NCI-H1694 treated with DMSO at 0.1 percent for 48 hours (cell line): ENCODE results near the gene PSMB7.

ENCODE experiments used
- DNase-seq: peaks from one replicate; lab custom pipeline; 2025; lab: John Stamatoyannopoulos, UW

Gene PSMB7

DNA sequence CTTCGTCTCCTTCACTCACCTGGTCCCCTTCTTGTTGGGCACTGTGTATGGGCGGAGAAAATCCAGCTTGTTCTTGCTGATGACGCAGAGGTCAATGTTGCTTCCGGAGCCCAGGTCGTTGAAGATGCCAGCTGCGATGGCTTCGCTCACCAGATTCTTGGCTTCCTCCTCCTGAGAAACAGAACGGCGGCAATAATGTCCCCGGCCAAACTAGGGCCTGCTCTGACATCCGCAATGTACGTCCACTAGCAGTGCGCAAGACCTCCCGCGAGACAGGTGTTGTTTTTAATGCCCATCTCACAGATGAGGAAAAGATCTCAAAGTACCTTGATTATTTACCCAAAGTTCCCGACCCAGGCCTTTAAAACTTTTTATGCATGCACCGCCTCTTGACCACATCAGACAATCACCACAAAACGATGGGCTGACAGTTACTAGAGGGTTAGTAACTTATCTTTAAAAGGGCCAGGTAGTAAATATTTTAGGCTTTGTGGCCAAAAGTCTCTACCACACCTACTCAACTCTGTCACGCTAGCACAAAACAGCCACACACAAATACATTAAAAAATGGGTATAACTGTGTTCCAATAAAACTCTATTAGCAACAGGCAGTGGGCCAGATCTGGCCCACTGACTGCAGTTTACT is 58.4 kb downstream of the PSMB7 start:
- DNase-seq, result no peak

DNA sequence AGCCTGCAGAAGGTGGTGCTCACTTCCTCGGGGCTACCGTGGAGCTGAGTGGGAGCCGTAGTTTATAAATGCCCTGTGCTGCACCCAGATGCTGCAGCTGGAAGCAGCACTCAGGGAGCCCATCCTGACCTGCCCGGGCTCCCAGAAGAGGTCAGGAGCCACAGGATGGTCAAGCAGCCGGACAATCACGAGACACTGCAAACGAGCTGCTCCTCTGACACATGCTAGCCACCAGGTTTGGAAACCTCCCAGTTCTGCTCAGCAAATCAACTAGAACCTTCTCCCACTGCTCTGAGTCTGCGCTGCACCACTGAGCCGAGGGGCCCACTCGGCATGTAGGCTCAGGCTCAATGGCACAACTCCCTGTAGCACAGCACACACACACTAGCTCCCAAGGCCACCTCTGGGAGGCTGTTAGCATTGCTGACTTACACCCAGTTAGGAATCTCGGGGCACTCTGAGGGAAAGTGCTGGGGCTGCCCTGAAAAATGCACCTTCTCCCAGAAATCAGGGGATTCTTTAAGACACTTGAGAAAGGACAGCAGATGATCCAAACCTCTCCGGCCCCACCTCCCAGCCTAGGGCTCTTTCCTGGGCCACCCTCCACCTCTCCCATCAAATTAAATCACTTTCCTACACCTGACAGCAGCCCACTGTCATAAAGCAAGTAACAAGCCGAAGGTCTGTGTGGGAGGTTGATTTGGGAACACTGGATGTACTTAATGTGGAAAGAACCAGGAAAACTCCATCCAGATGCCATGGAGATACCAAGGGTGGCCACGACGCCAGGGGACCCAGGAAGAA is 59.1 kb downstream of the PSMB7 start:
- DNase-seq, result no peak

DNA sequence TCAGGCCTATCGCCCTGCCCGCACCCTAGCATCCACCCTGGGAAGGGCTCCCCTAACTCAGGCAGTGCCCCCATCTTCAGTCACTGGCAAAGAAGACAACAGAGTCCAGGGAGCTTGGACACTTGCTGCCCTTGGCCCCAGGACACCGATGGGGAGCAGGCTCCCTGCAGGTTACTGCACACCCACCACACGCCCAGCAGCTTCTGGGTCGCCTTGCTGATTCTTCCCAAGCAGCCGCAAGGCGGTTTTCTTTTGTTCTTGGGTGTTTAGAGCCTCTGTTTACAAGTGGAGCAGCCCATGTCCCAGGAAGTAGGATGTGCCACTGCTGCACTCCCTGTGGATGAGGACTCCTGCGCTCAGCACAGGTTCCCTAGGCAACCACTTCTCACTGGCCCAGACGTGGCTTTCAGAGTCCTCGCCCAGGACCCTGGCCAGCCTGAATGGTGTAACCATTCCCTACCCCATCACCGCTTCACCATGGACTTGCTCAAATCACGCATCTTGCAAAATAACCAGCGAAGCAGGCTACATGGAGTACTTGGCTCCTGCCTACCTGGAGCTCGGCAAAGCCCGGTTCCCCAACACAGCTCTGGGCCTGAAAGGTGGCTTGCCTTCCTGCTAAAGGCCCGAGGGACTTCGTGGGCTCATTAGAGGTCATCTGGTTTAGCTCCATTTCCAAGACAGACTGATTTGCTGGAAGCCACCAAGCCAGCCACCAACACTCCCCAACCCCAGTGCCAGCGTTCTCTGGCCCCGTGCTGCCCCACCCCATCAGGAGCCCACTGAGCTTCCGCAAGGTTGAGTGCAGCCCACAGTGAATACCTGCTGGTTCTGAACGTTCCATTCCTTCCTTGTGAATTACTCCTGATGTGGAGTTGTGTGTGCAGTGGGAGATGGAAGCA is 60.0 kb downstream of the PSMB7 start:
- DNase-seq, result no peak

DNA sequence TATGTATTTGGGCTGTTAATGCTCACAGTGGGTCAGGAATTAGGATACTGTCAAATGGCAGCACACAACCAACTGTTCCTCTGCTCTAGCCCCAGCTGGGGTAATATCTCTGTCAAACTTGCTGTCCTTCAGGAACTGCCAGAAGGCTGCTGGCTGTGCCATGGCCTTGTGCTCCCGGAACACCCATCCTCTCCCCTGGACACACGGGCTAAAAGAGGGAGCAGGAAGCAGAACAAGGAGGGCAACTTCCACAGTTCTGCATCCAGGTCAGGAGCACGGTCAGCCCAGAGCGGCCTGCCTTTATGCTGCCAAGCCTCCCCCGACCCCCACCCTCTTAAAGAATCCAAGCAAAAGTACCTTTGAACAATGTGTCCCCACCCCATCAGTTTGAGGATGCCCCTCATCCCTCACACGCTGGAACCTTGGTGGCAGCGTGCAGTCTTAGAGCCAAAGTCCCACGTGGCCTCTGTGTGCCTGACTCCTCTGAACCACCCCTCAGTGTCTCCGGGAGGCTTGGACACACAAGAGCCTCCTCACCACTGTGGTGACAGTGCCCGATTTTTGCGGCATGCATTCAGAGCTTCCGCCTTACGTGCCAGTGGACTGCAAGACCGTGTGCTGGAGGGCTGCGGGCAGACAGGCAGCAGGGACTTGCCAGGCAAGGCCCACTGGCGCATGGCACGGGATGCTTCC is 60.8 kb downstream of the PSMB7 start:
- no peak for DNase-seq

DNA sequence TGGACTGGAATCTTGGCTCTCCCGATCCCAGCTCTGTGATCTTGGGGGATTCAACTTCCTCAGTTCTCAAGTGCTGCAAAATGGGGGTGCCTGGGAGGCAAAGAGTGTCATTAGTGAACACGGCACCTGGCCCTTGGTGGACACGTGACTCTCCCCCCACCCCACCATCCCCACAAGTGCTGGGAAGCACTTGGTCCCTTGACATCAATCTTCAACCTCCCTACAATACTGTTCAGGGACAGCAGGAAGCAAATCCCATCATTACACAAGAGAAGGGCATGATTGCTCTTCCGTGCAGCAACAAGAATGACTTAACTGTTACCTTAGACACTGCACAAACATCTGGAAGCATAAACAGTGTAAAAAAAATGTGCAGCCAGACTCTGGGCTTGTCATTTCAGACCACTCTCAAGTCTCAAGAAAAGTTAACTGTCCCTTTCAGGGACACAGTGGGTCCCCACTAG is 61.4 kb downstream of the PSMB7 start:
- DNase-seq, result no peak

DNA sequence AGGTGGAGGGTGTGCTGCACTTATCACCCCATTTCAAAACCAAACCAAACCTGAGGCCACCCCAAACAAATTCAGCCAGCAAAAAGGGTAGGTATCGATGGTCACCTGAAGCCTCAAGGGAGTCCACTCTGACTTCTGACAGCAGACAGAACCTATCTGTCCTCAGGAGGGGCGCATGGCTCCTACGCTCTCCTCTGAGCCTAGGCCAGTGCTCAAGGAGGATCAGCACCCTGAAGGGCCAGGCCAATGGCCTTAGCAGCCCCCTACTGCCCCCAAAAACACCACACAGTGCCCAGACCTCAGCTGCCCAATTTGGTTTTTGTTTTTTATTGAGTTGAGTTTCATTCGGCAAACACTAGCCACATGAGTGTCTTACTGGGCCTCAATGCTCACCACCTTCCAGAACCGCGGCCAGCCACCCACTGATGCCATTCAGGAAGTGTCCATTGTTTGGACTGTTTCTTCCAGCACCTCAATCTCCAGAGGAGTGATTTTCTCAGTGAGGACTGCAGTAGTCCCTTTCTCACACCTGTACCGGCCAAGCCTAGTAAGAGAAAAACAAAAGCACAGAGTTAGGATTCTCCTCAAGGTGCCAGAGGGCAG is 62.0 kb downstream of the PSMB7 start:
- DNase-seq, result no peak

DNA sequence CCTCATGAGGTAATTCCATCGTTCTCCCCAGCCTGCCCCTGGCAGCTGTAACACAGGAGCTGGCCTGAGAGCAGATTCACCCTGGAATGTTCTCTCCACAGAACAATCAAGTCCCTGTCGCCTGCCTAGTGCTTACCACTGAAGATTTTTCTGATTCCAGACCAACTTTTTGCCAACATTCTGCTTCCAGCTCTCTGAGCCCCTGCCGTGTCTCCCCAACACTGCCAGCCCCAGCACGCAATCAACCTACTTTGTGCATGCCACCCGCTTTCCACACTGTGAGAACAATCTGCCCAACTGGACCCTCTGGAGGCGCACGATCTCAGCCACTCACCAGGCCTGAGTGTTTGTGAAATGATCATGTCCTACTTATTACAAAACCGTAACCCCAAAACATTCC is 62.6 kb downstream of the PSMB7 start:
- DNase-seq, result no peak

DNA sequence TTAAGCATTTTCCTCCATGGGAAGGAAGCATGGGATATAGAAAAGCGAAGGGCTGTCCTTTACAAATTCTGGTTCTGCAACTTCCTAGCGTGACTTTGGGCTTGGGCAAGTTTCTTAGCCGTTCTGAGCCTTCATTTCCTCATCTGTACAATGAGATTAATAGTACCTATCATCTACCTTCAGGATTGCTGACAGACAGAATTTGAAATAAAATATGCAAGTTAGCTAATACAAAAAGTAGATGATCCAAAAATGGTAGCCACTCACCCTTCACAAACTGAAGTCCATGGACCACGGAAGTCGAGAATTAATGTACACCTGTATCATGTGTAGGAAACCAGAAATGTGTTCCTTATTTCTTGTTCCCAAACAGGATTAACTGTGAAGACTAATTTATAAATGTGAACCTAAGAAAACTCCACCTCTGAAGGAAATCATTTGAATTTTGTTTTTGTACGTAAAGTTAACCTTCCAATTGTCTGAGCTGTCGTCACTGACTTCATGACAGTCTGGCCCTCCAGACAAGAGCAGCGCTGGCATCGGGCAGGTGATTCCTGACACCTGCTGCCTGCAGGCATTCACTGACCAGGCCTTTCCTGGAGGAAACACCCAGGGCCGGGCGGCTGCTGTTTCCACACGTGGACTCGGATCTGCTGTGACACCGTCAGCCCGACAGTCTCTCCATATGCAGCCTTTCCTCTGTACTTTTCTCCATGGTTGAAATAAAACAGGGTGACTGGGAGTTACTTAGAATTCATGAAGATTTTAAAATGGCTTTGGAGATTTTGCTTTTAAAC is 63.4 kb downstream of the PSMB7 start:
- no peak for DNase-seq

DNA sequence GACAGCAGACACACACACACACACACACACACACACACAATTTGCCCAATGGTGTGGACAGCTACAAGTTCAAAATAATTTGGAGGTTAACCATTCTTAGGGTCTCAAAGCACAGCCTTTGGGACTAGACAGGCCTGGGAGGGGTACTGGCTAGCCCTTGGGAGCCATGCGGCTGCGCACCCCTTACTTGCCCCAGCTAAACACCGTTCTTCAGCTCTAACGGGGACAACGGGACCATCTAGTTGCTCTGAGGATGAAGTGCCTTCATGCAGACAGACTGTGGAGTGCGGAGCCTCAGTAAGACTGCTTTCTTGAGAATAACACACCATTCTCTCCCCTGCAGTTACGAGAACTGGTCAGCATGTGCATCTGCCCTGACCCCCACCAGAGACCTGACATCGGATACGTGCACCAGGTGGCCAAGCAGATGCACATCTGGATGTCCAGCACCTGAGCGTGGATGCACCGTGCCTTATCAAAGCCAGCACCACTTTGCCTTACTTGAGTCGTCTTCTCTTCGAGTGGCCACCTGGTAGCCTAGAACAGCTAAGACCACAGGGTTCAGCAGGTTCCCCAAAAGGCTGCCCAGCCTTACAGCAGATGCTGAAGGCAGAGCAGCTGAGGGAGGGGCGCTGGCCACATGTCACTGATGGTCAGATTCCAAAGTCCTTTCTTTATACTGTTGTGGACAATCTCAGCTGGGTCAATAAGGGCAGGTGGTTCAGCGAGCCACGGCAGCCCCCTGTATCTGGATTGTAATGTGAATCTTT is 64.6 kb downstream of the PSMB7 start:
- no peak for DNase-seq

DNA sequence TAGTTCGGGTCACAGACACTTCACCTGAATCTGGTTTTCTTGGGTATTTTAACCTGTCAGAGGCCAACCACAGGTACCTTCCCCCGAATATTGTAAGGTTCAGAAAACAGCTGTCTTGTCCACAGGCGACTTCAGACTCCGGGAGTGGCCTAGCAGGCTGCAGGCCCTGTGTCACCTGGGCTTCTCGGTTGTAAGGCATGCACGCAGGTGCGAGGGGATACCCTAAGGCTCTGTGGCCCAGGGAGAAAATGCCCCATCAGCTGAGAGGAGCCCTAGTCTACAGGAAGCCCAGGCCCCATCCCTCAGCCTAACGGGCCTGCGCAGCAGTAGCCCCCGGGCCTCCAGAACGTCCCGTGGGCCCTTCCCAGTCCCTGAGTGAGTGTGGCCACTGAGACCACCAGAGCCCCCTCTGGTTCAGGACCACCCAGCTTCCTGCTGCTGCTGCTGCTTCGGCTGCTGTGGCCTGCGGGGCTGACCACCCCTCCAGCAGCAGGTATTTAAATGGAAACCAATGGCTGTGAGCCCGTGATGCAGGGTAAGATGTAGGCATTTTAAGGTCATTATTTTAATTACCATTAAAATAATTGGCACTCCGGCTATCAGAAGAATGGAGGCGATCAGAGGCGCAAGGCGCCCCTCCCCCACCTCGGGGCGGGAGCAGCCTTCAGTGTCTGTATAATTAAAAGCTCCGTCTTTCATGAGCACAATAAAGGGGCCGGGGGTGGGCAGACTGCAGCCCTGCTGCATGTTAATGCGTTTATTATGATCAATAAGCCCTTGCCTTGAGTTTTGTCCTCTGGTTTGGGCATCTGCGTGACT is 65.4 kb downstream of the PSMB7 start:
- DNase-seq, result no peak

DNA sequence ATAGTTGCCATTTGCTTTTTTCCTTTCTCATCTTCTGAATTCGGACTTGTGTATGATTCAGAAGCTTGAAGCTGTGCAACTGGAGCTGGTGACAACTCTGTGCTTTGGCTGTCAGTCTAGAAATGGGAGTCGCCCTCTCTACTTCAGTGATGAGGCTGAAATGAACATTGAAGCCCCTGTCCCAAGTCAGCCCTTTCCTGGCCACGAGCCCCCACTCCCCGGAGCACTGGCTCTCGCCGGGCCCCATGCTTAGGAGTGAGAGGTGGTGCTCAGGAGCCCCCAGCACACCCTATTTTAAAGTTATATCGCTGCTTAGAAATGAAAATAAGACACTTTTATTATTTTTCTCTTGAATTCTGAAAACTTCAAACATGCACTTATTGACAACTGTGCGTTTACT is 66.0 kb downstream of the PSMB7 start:
- no peak for DNase-seq

DNA sequence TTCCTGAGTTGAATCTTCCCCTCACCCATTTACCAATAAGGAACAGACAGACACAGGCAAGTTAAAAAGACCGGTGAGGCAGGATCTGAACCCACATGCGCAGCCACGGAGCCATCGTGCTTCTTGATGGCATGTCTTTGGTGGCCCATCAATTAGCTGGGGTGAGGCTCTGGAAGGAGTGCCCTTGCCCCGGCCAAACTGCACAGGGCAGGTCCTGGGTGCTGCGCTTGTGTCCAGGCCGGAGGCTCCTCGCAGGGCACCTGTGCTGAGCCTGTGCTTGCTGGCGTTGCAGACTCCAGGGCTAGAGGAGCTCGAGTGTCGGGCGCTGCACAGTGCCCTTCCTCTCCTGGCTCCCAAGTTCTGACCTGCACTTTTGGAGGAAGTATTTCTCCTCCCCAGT is 66.4 kb downstream of the PSMB7 start:
- DNase-seq, result no peak

DNA sequence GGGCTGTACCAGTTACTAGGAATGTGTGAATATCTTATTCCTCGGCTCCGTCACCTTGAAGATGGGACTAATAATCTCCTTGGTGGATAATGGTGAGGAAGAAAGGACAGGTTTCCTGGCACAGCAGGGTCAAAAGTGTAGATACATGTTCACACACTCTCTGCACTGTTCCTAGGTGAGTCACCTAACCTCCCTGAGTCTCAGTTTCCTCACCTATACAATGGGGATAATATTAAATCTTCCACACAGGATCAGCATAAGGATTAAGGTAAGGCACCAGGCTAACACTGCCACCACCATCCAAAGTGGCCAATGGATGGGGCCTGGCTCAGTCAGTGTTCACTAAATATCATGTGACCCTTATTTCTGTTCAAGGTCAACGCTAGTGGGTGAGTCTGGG is 66.9 kb downstream of the PSMB7 start:
- DNase-seq, result no peak

DNA sequence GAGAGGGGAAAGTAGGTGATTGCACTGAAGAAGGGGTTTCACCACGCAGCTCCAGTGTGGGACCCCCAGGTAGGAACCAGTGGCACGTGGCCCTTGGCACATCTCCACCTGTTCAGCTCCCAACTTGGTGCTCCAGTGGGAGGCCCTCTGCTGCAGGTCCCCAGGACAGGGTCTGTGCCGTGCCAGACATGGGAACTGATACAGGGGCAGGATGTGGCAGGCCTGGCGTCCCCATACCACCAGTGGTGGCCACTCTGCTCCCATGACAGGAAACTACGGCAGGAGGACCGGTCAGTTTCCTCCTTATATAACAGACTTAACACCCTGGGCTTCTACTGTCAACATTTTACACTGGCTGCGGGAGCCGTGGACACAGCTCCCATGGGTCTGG is 67.3 kb downstream of the PSMB7 start:
- no peak for DNase-seq

DNA sequence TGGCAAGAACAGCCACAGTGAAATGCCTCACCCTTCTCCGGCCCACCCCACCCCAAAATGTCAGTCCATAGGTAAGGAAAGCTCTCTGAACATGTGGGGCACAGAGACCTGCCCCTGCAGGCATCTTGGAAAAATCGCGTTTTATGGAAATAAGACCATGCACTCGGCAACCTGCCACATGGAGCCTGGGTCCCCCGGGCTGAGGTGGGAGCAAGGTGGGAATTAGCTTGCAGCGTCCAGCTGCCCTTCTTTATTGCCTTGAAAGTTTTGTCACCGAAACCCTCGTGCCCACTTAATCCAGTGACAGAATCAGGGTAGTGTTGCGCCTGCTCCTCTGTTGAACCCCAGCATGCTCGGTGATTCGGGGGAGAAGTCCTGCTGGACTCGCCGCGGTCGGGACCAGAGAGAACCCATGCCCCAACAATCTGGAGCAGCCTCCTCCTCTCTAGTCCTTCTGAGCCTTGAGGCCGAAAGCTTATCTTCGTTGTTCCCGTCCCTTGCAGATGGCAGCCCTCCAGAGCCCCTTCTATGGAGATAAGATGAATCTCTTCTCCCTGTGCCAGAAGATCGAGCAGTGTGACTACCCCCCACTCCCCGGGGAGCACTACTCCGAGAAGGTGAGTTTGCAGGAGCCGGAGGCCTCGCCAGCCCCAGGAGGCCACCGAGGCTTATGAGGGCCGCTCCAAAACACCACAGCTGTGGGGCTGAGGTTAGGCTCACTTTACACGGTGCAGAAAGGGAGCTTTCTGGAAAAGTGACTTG is 67.9 kb downstream of the PSMB7 start:
- DNase-seq, result no peak

DNA sequence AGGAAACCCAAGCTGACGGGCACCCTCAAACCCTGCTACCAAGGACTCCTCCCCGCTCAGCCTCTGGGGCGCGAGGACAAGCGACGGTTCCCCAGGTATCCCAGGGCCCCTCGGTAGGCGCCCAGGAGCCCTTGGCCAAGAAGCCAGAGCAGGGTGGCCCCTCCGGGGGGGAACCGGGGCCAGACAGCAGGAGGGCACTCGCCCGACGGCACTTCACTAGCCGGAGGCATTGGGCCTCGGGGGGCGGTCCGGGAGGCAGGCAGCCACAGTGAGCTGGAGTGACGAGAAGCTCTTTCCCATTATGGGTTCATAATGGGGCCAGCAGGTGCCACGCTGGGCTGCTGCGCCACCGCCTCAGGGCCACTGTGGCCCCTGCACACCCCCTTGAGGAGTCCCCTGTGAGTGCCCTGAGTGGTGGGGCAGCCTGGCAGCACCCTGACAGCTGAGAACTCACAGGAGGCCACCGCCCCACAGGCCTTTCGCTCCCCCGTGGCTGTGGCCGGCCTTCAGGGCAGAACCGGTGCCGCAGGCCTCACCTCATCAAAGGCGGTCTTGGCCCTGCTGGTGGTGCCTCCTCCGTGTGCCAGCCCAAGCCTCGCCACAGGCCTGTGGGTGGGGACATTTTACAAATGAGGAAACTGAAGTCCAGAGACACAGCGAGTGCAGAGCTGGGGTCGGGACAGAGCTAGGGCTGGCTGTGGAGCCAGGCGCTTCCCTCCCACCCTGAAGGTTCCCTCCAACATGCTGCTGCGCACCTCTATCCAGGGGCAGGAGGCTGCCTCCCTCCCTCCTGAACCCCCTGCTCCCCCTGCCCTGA is 68.7 kb downstream of the PSMB7 start:
- no peak for DNase-seq

DNA sequence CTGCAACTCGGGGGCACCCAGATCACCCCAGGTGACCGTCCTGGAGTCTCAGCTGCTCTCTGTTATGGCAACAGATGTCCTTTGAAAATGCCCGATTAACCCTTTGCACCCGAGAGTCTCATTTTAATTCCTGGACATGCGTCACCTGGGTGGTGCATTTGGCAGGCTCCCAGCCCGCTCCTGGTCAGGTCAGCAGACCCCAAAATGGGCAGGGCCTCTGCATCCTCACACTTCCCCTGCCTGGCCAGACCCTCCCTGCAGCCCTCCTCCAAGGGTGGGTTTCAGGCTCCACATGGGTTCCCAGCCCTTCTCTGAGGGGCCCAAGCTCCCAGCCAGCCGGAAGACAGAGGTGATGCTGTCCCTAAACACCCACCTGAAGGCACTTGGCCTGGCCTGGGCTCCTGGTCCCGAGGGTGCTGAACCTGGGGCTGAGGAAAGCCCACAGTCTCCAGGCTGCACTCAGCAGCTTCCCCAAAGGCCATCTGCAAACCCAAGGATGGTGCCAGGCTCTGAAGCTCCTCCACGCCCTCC is 69.4 kb downstream of the PSMB7 start:
- DNase-seq, result no peak
